NOMO-1 treated with dmso at 0.1 percent for 144 hours (cell line): ENCODE results near the gene PREX1.

Experiments used
- DNase-seq: peaks from one replicate; lab custom pipeline; 2025; ENCODE audit not compliant: unreplicated experiment; lab: John Stamatoyannopoulos, UW

The PREX1 gene

DNA sequence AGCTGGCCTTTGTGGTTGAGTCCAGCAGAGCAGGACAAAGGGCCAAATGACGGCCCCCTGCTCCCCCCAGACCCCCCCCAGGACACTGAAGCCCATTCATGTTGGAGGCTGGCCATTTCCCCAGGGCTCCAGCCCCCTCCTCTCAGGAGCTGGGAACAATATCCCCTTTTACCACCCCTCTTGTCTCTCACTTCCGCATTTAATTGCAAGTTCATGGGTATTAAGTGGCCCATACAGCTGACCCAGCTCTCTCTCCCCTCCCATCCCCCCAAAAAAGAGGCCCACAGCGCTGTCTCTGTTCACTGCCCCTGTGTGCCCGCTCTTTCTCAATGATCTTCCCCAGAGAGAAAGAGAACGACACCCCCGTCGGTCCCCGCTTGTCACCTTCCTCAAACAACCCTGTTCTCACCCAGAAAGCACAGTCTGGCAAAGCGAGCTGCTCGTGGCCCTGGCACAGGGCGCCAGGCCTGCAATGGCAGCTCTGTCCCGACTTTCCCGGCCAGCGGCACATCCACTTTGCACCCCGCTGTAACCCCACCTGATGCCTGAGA is 30.4 kb downstream of the PREX1 start:
- DNase-seq = peak; percentile 56

DNA sequence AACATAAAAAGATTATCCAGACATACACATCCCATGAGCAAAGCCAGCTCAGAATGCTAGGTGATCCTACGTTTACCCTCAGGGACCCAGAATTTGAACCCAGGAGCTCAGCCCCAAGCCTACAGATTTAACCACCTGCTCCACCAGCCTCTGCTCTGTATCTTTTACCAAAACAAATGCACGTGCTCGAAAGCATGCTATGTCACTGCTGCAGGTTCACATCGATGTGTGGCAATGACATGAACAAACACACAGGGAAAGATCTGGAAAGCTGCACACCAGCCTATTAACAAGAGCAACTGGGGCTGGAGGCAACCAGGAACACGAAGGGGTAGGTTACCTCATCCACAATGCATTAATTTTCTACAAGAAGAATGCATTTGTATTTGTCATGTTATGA is 32.1 kb downstream of the PREX1 start:
- no peak for DNase-seq

DNA sequence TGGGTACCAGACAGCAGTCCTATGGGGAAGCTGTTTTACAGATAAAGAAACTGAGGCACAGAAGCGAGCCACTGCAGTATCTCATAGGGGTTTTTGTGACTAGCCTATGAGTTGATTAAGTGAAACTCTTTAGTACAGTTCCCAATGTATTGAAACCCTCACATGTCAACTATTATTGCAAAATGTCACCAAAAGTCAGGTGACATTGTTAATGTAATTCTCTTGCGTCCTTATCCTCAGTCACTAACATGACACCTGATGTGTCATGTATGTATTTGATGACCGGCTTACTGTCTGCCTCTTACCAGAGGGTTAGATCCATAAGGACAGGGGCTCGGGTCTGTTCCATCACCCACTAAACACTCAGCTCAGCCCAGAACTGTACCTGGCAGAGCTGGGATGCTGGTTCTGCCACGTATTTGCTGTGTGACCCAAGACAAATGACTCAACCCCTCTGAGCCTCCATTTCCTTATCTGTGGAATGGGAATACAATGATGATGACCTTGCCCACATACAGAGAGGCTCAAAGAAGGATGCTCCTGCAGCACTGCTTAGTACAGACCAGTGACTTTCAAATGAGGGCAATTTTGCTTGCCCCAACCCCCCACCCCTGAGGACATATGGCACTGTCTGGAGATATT is 32.9 kb downstream of the PREX1 start:
- DNase-seq = no peak

DNA sequence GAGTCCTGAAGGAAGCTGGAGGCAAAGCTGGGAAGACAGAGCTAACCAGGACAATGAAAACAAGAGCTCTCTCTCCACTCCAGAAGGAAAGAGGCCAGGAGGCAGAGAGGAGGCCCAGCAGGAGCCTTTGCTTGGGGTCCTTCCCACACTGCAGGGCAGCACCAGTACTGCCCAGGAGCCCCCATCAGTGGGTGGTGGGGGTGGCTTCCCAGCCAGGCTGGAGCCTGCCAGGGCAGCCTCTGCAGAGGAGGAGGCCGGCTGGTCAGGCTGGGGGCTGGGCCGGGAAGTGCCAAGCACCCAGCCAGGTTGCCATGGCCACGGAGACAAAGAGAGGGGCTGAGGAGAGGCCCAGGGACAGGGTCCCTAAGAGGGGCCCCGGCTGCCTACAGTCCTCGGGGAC is 33.4 kb downstream of the PREX1 start:
- DNase-seq = no peak

DNA sequence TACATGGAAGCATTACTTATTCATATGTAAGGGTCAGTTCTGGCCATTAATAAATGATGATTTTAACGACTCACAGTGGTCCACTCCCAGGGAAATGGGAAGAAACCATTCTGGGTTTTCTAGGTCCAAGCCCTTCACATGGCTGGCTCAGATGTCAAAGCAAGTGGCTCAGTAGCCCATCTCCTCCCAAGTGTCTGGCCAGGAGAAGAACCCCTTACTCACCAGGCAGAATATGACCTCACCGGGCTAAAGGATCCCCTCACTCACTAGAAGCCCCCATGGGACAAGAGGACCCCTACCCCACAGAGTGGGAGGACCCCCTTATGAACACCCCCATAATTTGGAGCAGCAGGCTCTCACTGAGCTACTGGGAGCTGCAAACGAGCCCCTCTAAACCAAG is 34.0 kb downstream of the PREX1 start:
- no peak for DNase-seq

DNA sequence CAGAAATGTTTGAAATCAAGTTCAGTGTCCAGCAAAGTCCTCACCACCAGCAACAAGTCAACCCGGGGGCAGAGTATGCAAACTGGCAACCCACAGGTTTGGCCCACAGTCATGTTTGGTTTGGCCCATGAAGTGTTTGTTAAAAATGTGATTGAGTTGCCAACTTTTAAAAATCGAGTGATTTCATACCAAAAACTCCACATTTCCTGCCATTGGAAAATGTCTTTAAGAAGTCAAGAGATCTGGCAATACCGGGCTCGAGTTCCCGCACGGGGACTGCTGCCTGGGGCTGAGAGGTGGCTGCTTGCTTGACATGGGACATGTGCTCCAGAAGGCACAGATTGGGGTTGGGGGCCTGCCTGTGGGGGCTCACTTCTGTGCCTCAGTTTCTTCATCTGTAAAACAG is 36.1 kb downstream of the PREX1 start:
- DNase-seq = no peak

DNA sequence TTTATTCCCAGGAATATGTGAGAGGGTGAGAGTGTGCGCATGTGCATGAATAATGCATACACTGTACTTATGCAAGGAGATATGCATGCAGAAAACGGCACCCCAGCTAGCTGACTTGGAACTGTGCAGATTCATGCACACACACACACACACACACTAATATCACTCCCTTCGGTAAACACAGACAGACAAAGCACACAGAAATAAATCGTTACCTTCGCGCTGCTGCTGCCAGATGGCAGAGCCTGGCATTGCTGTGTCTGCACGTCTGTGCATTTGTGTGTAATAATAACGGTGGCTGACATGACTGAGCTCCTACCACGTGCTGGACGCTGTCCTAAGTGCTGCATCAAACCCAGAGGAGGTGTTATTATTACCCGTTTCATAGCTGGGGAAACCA is 36.8 kb downstream of the PREX1 start:
- no peak for DNase-seq

DNA sequence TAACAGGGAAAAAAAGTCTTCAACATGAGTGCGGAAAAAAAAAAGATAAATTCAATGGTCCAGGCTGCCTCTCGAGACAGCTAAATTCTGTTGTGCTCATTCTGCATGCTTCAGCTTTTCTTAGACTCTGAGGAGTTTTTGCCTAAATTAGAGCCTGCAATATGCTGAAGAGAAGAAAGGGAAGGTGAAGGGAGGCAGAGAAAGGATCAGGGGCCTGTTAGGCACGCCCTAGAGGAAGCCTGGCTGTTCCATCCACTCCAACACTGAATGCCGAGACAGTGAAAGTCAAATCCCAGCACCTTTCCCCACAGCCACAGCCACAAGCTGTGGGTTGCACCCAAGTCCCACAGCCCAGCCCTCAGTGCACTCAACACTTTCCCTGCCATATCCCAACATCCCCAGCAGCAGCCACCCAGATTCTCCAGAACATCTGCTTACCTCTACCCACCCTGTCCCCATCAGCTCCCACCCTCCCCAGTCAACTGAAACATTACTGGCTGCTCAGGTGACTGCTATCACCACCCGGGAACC is 37.3 kb downstream of the PREX1 start:
- DNase-seq = no peak

DNA sequence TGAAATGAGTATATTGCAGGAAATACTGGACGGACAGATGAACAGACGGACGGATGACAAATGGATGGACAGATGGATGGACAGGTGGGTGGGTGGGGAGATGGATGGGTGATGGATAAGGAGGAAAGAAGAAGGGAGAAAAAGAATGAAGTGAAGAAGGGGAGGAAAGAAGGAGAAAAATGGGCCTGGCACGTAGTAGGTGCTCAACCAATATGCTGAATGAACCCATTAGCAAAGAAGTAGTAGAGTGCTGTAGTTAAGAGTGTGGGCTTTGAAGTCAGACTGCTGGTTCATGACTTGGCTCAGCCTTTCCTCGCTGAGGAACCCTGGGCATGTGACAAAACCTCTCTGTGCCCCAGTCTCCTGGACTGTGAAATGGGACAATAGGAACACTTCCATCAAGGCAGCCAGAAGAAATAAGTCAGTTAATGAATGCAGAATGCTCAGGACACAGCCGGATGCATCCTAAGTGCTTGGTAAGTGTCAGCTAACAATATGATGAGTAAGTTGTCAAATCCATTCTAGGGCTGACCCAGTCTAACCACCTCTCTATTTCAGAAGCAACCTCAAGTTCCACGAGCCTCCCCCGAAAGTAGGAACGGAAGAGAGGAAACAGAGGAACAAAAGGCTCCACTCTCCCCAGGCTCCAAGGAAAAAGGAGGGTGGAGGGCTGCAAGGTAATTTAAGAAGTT is 37.9 kb downstream of the PREX1 start:
- DNase-seq = no peak

DNA sequence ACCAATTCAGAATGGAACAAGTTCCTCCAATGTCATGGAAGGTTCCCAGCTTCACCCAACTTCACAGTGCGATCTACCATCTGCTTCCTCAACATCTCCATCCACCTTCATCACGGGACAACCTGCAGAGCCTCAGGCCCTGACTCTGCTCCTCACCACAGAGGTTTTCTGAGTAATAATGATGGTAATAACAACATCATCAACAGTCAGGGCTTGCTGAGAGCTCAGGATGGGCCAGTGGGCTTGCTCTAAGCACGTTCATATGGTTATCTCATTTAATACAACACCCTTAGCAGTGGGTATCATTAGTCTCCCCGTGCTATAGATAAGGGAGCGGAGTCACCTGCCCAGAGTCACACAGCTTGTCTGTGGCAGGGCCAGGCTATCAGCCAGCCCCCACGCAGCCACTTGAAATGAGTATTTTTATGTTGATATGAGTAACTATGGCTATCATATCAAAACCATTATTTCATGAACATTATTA is 38.6 kb downstream of the PREX1 start:
- no peak for DNase-seq

DNA sequence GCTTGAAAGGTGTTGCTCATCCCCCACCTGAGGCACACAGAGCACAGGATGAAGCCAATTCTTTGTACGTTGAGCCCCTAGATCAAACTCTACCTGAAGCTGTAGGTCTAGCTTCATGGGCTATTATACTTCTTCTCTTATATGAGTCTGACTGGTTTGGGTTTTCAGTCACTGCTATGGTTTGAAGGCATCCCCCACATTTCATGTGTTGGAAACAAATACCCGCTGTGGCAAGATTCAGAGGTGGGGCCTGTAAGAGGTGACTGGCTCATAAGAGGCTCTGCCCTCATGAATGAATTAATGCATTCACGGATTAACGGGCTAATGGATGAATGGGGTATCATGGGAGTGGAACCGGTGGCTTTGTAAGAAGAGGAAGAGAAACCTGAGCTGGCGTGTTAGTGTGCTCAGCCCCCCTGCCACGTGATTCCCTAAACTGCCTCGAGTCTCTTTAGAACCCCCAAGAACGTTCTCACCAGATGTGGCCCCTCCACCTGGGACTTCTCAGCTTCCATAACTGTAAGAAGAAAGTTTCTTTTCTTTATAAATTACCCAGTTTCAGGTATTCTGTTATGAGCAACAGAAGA is 39.2 kb downstream of the PREX1 start:
- peak; percentile 45 for DNase-seq

DNA sequence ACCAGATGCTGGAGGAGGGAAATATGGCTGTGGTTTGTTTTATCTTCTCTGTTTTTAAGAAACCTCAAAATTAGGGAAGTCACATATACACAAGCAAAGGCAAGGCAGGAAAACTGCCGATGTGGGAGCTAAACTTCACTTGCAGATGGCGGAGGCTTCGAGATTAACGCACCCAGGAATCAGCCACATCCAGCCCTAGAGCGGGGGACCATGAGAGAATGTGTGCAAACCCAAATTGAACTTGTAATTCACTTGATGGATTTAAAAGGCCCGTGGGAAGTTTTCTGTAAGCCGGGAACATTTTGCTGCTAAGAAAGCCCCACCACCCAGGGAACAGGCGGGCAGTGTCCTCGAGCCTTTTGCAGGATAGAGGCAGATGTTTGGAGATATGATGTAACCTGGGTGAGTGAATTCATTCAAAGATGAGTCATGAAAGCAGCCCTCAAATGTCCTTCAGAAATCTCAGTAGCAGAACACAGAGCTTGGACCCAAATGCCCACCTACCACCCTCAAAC is 39.9 kb downstream of the PREX1 start:
- peak; percentile 61 for DNase-seq

DNA sequence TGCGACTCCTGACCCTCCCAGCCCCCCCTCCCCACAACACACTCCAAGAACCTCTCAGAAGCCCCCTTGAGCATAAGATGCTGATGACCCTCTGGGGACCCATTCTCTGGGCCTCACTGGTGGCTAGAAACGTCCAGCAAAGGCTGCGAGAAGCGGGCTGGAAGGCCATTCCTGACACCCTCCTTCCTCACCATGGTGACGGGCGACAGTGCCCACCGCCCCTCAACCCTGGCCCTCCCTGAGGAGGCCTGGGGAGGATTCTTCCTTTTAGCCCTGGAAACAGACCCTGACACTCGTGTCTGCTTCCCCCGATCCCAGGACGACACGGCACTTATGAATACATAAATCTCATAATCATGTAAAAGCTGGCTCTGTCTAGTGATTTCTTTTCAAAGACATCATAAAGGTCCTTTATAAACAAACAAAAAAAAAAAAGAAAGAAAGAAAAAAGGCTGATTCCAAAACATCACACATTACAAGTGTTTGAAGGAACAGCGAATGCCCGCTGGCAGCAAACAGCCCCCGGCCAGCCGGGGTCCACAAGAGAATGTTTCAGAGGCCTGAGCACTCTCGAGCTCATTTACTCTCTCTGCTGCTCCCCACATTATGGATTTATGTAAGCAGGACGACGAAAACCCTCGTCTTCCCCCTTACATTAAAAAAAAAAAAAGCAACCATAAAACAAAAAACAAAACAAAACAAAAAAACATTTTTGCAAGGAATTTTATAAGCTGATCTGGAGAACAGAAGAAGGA is 40.7 kb downstream of the PREX1 start:
- no peak for DNase-seq

DNA sequence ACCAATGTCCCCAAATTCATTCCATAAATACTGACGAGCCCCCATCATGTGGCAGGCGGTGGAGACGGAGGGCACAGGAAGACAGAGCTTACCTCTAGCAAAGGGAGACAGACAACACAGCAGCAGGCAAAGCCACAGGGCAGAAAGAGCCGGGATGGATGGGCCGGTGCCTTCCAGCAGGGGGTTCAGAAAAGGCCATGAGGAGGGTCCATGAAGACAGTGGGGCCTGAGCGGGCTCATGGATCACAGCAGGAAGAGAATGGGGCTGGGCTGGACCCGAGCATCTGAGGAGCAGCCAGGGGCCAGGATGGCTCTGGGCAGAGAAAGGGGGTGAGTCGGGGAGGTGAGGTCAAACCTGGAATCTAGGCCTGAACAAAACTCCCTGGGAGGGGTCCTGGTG is 42.0 kb downstream of the PREX1 start:
- no peak for DNase-seq

DNA sequence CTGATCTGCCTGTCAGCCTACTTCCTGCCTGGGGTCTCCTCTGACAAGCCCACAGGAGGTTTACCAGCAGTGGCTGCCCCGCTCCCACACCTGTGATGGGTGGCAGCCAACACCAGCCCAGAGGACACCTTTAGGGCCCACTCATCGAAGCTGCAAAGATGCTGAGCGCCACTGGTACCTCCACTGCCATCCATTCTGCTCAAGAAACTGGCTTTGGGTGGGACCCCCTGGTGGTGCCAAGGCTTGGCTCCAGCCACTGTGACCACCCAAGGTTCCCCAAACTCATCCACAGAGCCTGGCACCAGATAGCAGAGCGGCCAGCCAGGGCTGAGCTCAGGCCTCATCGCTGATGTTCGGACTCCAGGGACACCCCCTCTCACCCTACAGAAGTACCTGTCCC is 42.5 kb downstream of the PREX1 start:
- DNase-seq = no peak

DNA sequence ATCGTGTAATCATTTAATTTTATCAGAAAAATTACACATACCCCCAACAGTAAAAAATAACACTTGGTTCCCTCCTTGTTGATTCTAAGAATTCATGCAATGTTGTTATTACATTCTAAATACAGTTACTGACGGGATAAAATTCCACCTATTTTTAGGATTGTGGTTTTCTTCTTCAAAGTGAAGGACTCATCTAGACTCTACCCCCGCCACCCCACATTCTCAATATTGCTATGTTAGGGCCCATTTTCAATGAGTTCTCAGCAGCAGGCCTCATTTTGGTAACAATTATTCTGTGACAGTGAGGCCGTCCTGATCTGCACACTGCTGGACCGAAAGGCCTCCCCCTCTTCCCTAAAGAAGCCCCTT is 43.5 kb downstream of the PREX1 start:
- no peak for DNase-seq

DNA sequence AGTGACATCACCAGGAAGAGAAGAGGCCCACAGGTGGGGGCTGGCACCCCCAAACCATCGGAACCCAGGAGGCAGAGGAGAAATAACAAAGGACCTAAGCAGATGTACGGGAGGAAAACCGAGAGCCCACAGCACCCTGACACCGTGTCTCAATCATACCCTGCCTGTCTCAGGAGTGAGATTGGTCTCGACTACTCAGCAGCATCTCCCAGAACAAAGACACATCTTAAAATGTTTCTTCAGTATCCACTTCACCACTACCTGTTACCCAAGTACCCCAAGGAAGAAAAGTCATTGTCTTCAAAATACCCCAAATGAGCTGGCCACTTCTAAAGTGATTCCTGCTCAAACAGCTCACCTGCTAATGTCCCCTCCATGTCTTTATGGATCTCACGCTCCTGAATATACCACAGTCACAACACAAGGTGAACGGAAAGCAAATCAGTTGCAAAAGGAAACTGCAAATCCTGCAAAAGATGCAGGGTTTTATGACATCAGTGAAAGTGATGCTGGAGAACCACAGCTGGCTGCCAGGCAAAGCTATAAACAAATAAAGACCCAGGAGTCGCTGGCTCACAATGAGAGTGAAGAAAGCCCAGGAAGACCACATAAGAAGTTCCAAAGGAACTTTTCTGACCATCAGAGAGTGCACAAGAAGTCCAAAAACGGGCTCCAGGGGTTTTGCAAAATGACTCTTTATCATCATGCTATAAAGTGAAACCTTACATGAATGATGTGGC is 44.1 kb downstream of the PREX1 start:
- DNase-seq = no peak

DNA sequence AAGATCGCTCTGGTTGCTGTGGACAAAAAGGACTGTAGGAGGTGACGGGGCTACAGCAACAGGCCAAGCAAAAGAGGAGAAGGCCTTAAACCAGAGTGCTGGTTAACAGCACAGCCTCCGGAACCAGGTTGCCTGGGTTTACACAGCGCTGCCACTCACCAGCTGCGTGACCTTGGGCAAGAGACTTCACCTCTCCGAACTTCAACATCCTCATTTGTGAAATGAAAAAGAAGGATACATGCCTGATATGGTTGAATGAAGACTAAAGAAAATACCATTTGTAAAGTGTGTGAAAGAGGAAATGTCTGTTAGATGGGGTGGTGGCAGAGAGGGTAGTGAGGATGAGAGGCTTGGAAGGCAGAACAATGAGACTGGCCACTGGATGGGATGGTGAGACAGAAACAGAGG is 44.9 kb downstream of the PREX1 start:
- no peak for DNase-seq

DNA sequence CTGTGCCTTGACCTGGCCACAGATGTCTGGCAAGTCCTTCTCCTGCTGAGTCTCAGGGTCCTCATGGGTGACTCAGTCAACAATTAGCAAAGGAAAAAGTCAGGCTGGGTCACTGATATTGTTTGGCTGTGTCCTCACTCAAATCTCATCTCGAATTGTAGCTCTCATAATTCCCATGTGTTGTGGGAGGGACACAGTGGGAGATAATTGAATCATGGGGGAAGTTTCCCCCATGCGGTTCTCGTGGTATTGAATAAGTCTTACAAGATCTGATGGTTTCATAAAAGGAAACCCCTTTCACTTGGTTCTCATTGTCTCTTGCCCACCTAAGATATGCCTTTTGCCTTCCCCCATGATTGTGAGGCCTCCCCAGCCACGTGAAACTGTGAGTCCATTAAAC is 45.7 kb downstream of the PREX1 start:
- DNase-seq = no peak

DNA sequence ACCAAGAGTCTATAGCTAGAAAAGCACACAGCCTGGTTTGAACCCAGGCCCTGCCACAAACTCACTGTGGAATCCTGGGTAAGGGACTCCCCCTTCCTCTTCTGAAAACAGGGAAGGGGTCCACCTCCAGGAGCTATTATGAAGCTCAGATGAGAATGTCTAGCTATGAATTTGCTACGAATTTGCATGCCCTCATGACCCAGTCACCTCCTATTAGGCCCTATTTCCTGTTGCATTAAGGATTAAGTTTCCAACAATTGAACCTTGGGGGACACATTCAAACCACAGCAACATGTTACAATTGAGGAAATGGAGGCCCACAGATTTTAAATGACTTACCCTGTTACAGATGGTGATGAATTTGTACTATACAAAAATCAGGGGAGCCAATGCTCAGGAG is 46.2 kb downstream of the PREX1 start:
- peak; percentile 4 for DNase-seq
